Calu3 (cell line): ENCODE measurements around the gene ZNF75A. TPM values are rescaled to one million over a fixed set of nuclear protein-coding genes. Genes with fewer than 3 reads are reported as not detected.

Source experiments
- BruUV-seq: library from RNA; stranded (reverse); fragments of 400-500 nt; replicated peaks from 2 replicates; lab custom pipeline; 2021; lab: Mats Ljungman, UMichigan
- CTCF ChIA-PET: fragments of 300-600 bp; sonication (Branson Sonifier 250); formaldehyde crosslinking; loops from one replicate; lab custom pipeline; 2022; ENCODE audit warnings: antibody characterized with exemption; lab: Charles Lee
- DNase-seq: peaks from one replicate; pipeline ENCODE4 v3.0.0; 2022
- H3K27ac Mint-ChIP-seq: one replicate; pipeline ENCODE4 v1.8.0; 2022; ENCODE audit warnings: mixed read lengths; ENCODE audit not compliant: unreplicated experiment
- H3K27me3 Mint-ChIP-seq: one replicate; pipeline ENCODE4 v1.8.0; 2022; ENCODE audit warnings: mixed read lengths; ENCODE audit not compliant: unreplicated experiment
- H3K36me3 Mint-ChIP-seq: one replicate; pipeline ENCODE4 v1.8.0; 2022; ENCODE audit warnings: mild to moderate bottlenecking, moderate library complexity, mixed read lengths; ENCODE audit not compliant: insufficient read depth, unreplicated experiment
- H3K4me1 Mint-ChIP-seq: one replicate; pipeline ENCODE4 v1.8.0; 2022; ENCODE audit warnings: mild to moderate bottlenecking, low read depth, mixed read lengths; ENCODE audit not compliant: unreplicated experiment
- H3K4me3 Mint-ChIP-seq: one replicate; pipeline ENCODE4 v1.8.0; 2022; ENCODE audit warnings: mild to moderate bottlenecking, low read depth, moderate library complexity, mixed read lengths; ENCODE audit not compliant: unreplicated experiment
- H3K9me3 Mint-ChIP-seq: one replicate; pipeline ENCODE4 v1.8.0; 2022; ENCODE audit warnings: low read depth, mixed read lengths; ENCODE audit not compliant: unreplicated experiment
- CTCF ChIP-seq: fragments of 200-600 bp; IDR thresholded peaks from one replicate; pipeline ENCODE4 v1.8.0; 2022; ENCODE audit warnings: antibody characterized with exemption; ENCODE audit not compliant: unreplicated experiment
- intact Hi-C: fragments of 100-400 bp; cut with micrococcal nuclease; formaldehyde crosslinking; loops from one replicate; pipeline ENCODE4 v1.10.0; 2022; ENCODE audit not compliant: unreplicated experiment
- total RNA-seq: library from RNA; stranded (reverse); gene quantifications from 2 replicates; pipeline ENCODE4 v1.2.3, GENCODE V29; 2022

ZNF75A gene
- total RNA-seq, 1 experiment from 2014 or later, result 46.8 TPM

DNA sequence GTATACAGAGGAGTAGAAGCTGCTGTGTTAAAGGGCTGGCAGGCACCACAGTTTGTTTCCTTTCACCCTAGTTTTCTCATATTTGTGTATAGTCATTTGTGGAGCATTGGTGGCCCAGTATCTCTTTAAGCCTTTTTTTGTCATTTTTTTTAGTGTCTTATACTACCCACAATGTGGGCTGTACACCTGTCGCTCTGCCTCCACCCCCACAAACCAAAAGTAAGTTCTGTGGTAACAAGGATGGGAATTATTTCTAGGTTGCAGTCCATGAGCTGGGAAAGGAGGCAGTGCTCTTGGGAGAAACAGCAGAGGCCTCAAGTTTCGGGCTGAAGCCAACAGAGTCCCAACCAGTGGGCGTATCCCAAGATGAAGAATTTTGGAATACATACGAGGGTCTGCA is 6.2 kb downstream of the ZNF75A start:
- Mint-ChIP-seq H3K9me3 (peaks cover 32% of the 10 kb centered on the region), H3K4me3 (no peak overlapping the region), H3K27me3 (no peaks in the 10 kb centered on the region), H3K27ac (peak overlapping the region; percentile 40), H3K36me3 (peaks cover 89% of the 10 kb centered on the region), H3K4me1 (no peaks in the 10 kb centered on the region)
- CTCF ChIA-PET, result interaction anchor here (0.7 kb wide), 1 partner anchor 20 kb away, joined by 4 read pairs; no protein-coding TSS in a partner anchor
- no peak for DNase-seq
- intact Hi-C loops, result no loop called here
- BruUV-seq, result no TSS peak
- TF ChIP-seq CTCF, result no peak

GRCh38 chr16:3317315-3317999 is 12.2 kb downstream of the ZNF75A start:
- Mint-ChIP-seq H3K27me3 (no peaks in the 10 kb centered on the region), H3K27ac (no peak overlapping the region), H3K4me3 (no peak overlapping the region), H3K4me1 (no peaks in the 10 kb centered on the region), H3K36me3 (peaks cover 76% of the 10 kb centered on the region), H3K9me3 (peaks cover 36% of the 10 kb centered on the region)
- intact Hi-C loops, result no loop called here
- no TSS peak for BruUV-seq
- TF ChIP-seq CTCF, result no peak
- DNase-seq, result no peak
- CTCF ChIA-PET, result interaction anchor here (0.6 kb wide), 1 partner anchor 12 kb away, joined by 3 read pairs; the partner anchor contains the start of gene ZNF75A

GRCh38 chr16:3321816-3322215 is 16.5 kb downstream of the ZNF75A start:
- Mint-ChIP-seq H3K4me1 (no peaks in the 10 kb centered on the region), H3K9me3 (peaks cover 15% of the 10 kb centered on the region), H3K27ac (no peak overlapping the region), H3K4me3 (no peak overlapping the region), H3K27me3 (no peaks in the 10 kb centered on the region), H3K36me3 (peaks cover 37% of the 10 kb centered on the region)
- TF ChIP-seq CTCF, result no peak
- DNase-seq, result no peak
- intact Hi-C loops, result no loop called here
- CTCF ChIA-PET, result no interaction called here
- no TSS peak for BruUV-seq

DNA sequence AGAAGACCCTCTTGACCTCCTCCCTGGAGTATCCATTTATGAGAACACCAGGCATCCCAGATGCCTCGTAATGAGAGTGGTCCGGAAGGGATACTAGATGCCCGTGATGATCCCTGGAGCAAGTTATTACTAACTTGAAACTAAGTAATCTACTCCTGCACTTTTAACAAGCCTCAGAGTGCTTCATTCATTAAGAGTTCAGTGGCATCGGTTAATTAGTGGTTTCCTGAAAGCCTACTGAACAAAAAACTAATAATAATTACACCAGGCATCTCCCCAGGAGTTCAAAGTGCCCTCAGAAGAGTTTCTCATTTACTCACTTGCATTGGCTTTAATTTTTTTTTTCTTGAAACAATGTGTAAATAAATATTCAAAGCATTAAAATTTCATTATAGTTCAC is 22.2 kb downstream of the ZNF75A start:
- intact Hi-C loops, result no loop called here
- H3K9me3 Mint-ChIP-seq, result peaks cover 6% of the 10 kb centered on the region
- no peak for DNase-seq
- peaks cover 13% of the 10 kb centered on the region for H3K27me3 Mint-ChIP-seq
- no peaks in the 10 kb centered on the region for H3K36me3 Mint-ChIP-seq
- H3K4me1 Mint-ChIP-seq, result no peaks in the 10 kb centered on the region
- no peak overlapping the region for H3K4me3 Mint-ChIP-seq
- no peak overlapping the region for H3K27ac Mint-ChIP-seq
- BruUV-seq, result no TSS peak
- CTCF ChIA-PET, result interaction anchor here (1.0 kb wide), 1 partner anchor 34 kb away, joined by 5 read pairs; no protein-coding TSS in a partner anchor
- TF ChIP-seq CTCF, result no peak
